Fibroblast of mammary gland (primary cell): ENCODE data around the gene SP140.
"Not testable (repeated sequence)": the region's sequence is repeated elsewhere in the genome, so short reads cannot be mapped to it uniquely, and the experiment has no call there.

Experiments
- DNase-seq: peaks from one replicate; pipeline ENCODE4 v3.0.0-alpha.2; 2010; ENCODE audit warnings: low read depth
- H3K4me3 ChIP-seq: 2 replicates; pipeline ENCODE4 v1.5.1; 2011; ENCODE audit warnings: low read depth, mild to moderate bottlenecking, low read length, moderate library complexity; ENCODE audit not compliant: control insufficient read depth
- TF ChIP-seq, protein P1 (sequence below): conservative IDR thresholded peaks from 2 replicates; pipeline ENCODE4 v1.5.1; 2011; ENCODE audit warnings: low read depth, low read length, inconsistent platforms; ENCODE audit not compliant: control insufficient read depth, insufficient read depth

The SP140 gene

DNA sequence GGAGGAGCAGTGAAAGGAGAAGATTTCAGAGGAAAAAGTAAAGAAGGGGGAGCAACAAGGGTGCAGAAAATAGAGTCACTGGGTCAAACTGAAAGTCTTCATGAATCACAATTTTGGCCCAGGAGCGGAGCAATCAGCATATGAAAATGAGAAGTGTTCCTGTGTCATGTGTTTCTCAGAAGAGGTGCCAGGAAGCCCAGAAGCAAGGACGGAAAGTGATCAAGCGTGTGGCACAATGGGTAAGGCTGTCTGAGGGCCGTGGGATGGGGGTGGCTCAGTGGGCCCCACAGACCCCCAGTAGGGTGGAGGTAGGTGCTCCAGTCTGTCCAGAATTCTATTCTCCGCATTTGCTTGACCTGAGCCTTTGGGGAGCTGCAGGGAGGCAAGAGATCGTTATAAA is 44.2 kb downstream of the SP140 start:
- TF ChIP-seq, protein P1, sequence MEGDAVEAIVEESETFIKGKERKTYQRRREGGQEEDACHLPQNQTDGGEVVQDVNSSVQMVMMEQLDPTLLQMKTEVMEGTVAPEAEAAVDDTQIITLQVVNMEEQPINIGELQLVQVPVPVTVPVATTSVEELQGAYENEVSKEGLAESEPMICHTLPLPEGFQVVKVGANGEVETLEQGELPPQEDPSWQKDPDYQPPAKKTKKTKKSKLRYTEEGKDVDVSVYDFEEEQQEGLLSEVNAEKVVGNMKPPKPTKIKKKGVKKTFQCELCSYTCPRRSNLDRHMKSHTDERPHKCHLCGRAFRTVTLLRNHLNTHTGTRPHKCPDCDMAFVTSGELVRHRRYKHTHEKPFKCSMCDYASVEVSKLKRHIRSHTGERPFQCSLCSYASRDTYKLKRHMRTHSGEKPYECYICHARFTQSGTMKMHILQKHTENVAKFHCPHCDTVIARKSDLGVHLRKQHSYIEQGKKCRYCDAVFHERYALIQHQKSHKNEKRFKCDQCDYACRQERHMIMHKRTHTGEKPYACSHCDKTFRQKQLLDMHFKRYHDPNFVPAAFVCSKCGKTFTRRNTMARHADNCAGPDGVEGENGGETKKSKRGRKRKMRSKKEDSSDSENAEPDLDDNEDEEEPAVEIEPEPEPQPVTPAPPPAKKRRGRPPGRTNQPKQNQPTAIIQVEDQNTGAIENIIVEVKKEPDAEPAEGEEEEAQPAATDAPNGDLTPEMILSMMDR, result no peak
- no peak overlapping the region for H3K4me3 ChIP-seq
- no peak for DNase-seq

DNA sequence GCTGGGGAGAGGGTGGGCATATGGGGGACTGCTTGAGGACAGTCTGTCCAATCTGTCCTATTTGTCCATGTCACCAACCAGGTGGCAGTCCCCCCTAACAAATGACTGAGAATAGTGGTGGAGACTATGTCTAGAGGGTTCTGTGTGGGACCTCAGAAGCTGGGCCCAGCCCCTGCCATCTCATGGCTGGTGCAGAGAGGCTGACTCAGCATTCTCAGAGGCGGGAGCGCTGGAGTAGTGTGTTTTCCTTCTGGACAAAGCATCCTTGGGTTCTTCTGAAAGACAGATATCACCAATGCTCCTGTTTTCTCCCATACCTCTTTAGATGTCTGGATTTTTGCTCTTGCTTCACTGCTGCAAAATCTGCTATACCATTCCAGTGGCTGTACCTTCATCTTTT is 57.4 kb downstream of the SP140 start:
- H3K4me3 ChIP-seq, result no peak overlapping the region
- DNase-seq, result no peak
- TF ChIP-seq, protein P1, result no peak

DNA sequence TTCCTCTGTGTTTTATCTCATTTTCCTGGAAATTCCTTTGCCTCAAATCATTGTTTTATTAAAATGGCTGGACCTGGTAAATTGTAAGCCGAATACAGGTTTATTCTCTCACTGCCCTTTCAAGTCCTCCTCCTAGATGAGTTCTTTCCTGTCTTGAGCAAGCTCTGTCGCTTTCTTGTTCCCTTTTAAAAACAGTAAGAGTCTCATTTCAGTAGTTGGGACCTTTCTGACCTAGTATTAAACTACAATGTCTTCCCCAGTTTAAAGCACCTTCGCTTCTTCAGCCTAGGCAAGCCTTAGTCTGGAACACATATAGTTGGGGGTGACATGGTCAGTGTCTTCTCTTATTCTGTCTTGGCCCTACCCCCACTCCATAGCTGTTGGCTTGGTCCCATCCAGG is 60.5 kb downstream of the SP140 start:
- TF ChIP-seq, protein P1, result no peak

DNA sequence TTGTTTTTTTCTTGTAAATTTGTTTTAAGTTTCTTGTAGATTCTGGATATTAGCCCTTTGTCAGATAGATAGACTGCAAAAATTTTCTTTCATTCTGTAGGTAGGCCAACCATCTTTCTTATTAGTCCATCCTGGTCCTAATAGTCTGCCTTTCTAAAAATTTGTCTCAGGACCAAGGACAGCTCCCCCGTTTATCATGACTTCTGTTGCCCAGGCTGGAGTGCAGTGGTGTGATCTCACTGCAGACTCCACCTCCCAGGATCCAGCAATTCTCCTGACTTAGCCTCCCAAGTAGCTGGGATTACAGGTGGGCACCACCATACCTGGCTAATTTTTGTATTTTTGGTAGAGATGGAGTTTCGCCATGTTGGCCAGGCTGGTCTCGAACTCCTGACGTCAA is 63.8 kb downstream of the SP140 start:
- not testable (repeated sequence) for H3K4me3 ChIP-seq
- DNase-seq, result peak; percentile 45

More for the DNA sequence above, 60.5 kb downstream of the SP140 start:
- no peak overlapping the region for H3K4me3 ChIP-seq
- no peak for DNase-seq

DNA sequence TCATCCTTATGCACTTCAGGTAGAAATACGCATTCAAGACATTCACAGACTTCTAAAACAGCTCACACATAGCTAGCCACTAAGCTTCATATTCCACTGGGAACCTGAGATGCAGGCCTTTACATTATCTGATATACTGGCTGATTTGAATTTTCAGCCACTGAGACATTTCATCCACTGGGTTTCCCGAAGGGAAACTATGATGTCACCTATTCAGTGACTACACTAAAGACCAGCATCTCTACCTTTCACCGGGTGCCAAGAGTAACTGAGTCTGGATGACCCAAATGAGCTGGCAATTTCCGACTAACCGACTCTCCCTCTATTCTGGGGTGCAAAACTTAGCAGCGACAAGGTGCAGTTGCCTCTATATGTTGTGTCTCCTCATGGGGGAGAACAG is 69.7 kb downstream of the SP140 start:
- no peak overlapping the region for H3K4me3 ChIP-seq
- TF ChIP-seq, protein P1, result no peak
- DNase-seq, result no peak

DNA sequence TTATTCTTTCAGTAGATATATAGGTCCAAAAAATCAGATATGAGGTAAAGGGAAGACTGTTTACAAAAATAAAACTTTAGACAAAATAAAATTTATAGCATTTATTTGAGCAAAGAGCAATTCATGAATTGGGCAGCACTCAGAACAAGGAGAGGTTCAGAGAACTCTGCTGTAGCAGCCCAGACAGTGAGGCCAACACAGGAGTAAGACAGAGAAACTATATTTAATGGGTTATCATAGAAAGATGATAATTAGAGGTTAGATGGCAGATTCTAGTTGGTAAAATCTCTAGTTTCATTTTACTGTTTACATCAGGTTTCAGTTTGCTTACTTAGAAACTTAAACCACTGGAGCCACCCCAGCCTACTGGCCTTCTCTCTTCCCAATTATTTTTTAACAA is 71.4 kb downstream of the SP140 start:
- TF ChIP-seq, protein P1, result no peak
- no peak for DNase-seq
- H3K4me3 ChIP-seq, result no peak overlapping the region

DNA sequence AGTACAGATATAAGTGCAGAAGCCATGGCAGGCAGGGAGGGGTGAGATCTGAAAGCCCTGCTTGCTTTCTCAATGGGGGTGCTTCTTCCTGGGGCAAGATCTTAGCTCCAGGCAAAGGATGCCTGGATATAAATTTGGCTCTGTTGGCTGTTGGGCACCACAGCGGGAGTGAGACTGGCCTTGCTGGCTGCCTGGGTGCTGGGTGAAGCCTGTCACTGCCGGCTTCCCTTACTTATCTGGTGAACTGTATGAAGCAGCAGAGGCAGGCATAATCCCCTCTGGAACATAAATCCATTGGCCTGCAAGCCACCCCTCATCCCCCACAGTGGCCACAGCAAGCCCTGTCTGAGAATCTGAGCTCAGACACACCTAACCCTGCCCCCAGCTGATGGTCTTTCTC is 74.1 kb downstream of the SP140 start:
- no peak for DNase-seq
- TF ChIP-seq, protein P1, result no peak
- H3K4me3 ChIP-seq, result no peak overlapping the region
